ENCODE results near the gene PARP14.
"Not testable (repeated sequence)": the region's sequence is repeated elsewhere in the genome, so short reads cannot be mapped to it uniquely, and the experiment has no call there.

The PARP14 gene

DNA sequence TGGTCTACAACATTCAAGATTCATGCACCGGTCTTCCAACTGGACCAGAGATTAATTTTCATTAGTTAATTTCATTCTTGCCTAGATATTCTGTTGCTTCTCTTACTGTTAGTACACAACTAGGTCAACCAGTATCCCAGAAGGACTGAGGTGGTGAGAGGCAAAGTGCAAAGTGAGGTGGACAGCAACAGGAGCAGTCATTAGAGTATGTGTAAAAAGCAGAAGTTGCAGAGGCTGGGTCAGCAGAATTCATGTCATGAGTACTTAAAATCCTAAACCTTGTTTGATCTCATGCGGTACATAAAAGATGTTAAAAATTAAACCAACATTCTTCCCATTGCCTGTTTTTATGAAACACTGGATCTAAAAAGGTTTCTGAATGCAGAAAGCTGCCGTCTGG, 46.7 kb downstream of the PARP14 start:
- no peak for DNase-seq (ENCODE audit: low spot score)

DNA sequence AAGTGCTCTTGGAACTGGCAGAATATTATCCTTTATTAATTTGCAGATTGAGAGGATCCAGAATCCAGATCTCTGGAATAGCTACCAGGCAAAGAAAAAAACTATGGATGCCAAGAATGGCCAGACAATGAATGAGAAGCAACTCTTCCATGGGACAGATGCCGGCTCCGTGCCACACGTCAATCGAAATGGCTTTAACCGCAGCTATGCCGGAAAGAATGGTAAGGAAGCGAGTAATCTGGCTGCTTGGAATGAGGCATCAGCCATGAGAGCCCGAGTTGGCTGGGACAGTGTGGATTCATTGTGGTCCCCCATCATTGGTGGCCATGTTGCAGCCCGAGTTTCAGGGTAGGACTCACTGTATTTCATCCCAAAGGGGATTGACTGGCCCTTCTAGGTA, 47.1 kb downstream of the PARP14 start:
- DNase-seq (ENCODE audit: low spot score), result no peak

DNA sequence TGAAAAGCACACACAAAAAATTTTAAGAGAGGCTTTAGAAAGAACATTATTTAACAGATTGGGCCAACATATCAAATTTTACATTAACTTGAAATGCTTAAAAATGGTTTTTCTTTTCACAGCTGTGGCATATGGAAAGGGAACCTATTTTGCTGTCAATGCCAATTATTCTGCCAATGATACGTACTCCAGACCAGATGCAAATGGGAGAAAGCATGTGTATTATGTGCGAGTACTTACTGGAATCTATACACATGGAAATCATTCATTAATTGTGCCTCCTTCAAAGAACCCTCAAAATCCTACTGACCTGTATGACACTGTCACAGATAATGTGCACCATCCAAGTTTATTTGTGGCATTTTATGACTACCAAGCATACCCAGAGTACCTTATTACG, 47.5 kb downstream of the PARP14 start:
- no peak for DNase-seq (ENCODE audit: low spot score)

DNA sequence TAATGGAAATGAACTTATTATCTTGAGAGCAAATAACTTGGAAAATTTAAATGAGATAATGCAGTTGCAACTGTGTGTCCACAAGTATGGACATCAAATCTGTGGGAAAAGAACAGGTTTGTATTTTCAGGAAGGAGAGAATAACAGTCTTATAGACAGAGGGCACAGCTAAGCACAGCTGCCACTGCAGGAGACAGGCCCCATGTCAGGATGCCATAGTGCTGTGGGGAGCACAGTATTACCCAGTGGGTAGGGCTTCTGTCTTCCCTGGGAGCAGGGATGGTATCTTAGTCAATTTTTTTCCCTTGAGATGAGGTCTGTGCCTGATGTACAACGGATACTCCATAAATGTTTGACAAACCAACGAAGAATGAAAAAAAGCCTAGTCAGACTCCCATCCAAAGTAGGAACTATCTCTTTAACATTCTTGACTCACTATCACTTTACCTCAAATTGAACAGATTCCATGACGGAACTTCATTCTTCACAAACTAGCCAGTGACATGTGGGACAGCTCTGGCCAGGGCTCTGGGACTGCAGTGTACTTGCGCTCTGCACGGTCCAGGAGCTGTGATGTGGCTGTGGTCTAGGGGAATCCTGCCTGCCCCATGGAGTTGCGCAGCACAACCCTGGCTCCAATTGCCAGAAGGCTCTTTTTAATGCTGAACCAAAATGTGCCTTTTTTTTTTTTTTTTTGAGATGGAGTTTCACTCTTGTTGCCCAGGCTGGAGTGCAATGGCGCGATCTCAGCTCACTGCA, 48.3 kb downstream of the PARP14 start:
- no peak for DNase-seq (ENCODE audit: low spot score)

DNA sequence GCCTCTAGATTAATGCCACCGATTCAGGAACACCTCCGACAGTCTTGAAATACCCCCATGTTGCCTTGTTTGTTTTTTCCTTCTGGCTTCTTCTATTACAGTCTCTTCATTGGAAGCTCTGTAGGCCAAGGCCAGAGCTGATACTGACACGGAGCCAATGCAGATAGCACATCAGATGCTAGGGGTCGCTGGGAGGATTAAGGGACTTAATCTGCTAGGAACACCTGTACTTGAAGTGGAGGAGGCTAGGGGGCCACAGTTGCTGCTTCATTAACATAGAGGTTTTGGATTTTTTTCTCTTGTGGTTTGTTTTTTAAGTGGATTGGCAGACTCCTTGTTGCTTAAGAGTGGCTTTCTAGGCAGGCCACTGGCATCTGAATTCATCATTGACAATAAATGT, 49.6 kb downstream of the PARP14 start:
- no peak for DNase-seq (ENCODE audit: low spot score)

- DNase-seq (ENCODE audit: low spot score), result not testable (repeated sequence)
Measured at GRCh38 chr3:122732682-122733525, 52.3 kb downstream of the PARP14 start.

- DNase-seq (ENCODE audit: low spot score), result no peak
Measured at GRCh38 chr3:122739172-122739571, 58.5 kb downstream of the PARP14 start.

DNA sequence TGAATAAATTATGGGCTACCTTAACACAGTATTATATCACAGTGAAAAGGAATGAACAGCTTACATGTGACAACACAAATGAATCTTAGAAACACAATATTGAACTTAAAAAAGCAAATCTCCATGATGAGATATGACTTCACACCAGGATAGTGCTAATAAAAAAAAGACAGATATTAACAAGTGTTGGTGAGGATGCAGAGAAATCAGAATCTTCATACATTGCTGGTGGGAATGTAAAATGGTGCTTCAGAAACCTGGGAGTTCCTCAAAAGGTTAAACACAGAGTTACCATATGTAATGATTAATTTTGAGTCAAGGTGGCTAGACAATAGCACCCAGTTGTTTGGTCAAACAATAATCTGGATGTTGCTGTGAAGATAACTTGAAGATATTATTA, 61.6 kb downstream of the PARP14 start:
- DNase-seq (ENCODE audit: low spot score), result no peak

- DNase-seq (ENCODE audit: low spot score), result no peak
Measured at GRCh38 chr3:122743581-122744120, 63.0 kb downstream of the PARP14 start.

DNA sequence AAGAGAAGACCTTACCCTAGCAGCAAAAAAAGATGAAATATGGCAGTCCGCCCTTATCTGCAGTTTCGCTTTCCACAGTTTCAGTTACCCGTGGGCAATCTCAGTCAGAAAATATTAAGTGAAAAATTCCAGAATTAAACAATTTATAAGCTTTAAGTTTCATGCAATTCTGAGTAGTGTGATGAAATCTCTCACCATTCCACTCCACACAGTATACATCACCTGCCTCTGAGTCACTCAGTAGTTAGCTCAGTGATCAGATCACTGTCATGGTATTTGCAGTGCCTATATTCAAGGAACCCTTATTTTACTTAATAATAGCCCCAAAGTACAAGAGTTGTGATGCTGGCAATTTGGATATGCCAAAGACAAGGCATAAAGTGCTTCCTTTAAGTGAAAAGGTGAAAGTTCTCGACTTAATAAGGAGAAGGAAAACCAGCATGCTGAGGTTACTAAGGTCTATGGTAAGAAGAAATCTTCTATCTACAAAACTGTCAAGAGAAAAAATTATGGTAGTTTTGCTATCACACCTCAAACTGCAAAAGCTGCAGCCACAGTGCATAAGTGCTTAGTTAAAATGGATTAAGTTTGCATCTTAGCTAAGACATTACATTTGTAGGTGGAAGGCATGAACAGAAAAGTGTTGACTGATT, 64.9 kb downstream of the PARP14 start:
- DNase-seq (ENCODE audit: low spot score), result no peak

- not testable (repeated sequence) for DNase-seq (ENCODE audit: low spot score)
Measured at GRCh38 chr3:122747295-122747694, 66.7 kb downstream of the PARP14 start.

GRCh38 chr3:122748347-122748746, 67.7 kb downstream of the PARP14 start:
- no peak for DNase-seq (ENCODE audit: low spot score)

- DNase-seq (ENCODE audit: low spot score), result peak; percentile 58
Measured at GRCh38 chr3:122754929-122755328, 74.3 kb downstream of the PARP14 start.

DNA sequence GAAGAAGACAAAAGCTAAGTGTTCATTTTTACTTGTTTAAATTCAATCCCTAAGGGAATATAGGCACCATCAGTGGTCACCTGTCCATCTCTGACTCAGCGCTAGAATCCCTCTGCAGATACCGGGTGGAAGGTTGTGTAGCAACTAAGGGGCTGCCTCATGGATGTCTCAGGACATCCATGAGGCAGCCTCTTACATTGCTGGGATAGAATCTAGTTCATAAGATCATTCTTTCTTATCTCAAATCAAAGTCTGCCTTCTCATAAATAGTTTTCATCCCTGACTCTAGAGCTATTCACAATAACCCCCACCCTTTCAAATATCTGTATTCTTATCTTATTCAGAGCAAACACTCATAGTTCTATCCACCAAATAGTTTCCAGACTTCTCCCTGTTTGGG, 74.9 kb downstream of the PARP14 start:
- DNase-seq (ENCODE audit: low spot score), result no peak

- DNase-seq (ENCODE audit: low spot score), result no peak
Measured at GRCh38 chr3:122758877-122759560, 78.4 kb downstream of the PARP14 start.

- DNase-seq (ENCODE audit: low spot score), result no peak
Measured at GRCh38 chr3:122760453-122761271, 80.0 kb downstream of the PARP14 start.

GRCh38 chr3:122766430-122766829, 85.8 kb downstream of the PARP14 start:
- no peak for DNase-seq (ENCODE audit: low spot score)

GRCh38 chr3:122767540-122768372, 87.1 kb downstream of the PARP14 start:
- DNase-seq (ENCODE audit: low spot score), result no peak

GRCh38 chr3:122770521-122771202, 90.0 kb downstream of the PARP14 start:
- DNase-seq (ENCODE audit: low spot score), result no peak

GRCh38 chr3:122772827-122773226, 92.2 kb downstream of the PARP14 start:
- no peak for DNase-seq (ENCODE audit: low spot score)
